NCI-H1436 treated with DMSO at 0.1 percent for 48 hours (cell line): ENCODE measurements around the gene TANGO6.
A peak's percentile ranks its signal among the peaks of the same experiment; 100 is the strongest.
"Not testable (repeated sequence)": the region's sequence is repeated elsewhere in the genome, so short reads cannot be mapped to it uniquely, and the experiment has no call there.

ENCODE experiments used
- DNase-seq: peaks from one replicate; lab custom pipeline; 2025; lab: John Stamatoyannopoulos, UW

TANGO6 gene

GRCh38 chr16:68969338-68969737, 126.0 kb downstream of the TANGO6 start:
- no peak for DNase-seq

- DNase-seq = no peak
Observed at GRCh38 chr16:68972013-68972412, 128.7 kb downstream of the TANGO6 start.

- DNase-seq = no peak
Observed at GRCh38 chr16:68972720-68973119, 129.4 kb downstream of the TANGO6 start.

GRCh38 chr16:68973611-68974120, 130.3 kb downstream of the TANGO6 start:
- DNase-seq = no peak

GRCh38 chr16:68978303-68978954, 135.1 kb downstream of the TANGO6 start:
- DNase-seq = no peak

DNA sequence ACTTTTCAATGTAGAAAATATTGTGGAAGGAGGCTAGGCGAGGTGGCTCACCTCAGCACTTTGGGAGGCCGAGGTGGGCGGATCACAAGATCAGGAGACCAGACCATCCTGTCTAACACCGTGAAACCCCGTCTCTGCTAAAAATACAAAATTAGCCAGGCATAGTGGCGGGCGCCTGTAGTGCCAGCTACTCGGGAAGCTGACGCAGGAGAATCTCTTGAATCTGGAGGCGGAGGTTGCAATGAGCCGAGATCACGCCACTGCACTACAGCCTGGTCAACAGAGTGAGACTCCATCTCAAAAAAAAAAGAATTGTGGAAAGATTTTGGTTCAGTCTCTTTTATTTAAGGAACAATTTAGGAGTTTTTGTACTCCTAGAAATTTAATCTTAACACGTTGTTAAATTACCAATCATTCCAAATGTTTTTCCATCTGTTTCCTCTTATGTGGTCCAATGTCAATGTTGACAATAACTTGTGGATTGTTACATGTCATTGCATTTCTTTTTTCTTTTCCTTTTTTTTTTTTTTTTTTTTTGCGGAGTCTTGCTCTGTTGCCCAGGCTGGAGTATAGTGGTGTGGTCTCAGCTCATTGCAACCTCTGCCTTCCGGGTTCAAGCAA, 137.5 kb downstream of the TANGO6 start:
- DNase-seq = no peak

DNA sequence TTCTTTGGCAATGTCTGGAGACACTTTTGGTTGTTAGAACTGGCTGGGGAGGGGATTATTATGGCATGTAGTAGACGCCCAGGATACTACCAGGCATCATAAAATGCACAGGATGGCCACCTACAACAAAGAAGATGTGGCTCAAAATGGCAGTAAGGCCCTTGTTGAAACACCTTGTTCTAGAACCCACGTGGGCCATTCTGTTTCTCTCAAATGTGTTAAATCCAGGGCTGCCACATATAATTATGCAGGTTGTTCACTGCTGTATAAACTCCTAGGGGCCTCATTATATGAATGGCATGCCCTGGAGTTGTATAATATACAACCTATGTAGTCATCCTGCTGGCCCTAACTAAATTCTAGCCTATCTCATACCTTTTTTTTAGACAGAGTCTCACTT, 138.6 kb downstream of the TANGO6 start:
- no peak for DNase-seq

- no peak for DNase-seq
Observed at GRCh38 chr16:68984467-68984866, 141.1 kb downstream of the TANGO6 start.

DNA sequence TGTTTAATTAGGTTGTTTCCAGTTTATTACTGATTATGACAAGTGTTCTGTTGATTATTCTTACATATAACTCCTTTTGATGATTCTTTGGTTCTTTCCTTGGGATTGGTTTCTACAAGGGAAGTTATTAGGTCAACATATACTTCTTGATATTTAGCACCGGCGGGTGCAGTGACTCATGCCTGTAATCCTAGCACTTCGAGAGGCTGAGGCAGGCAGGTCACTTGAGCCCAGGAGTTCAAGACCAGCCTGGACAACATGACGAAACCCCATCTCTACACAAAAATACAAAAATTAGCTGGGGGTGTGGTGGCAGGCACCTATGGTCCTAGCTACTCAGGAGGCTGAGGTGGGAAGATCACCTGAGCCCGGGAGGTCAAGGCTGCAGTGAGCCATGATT, 141.9 kb downstream of the TANGO6 start:
- no peak for DNase-seq

DNA sequence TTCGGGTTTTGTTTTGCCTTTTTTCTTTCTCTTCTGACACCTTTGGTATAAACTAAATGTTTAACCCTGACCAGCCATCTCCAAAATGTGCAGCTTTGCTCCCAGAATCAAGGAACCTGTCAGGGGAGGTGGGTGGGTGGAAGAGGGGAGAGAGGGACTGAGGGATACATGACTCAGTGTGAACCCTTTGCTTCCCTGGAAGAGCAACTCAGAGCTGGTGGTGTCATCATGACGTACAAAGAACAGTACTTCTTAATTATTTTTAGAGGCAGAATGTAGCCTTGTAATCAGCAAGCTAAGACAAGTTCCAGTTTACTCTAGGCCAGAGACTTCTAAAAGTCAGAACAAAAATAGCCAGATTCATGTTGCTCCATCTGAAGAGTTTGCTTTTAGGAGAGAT, 142.5 kb downstream of the TANGO6 start:
- no peak for DNase-seq

GRCh38 chr16:68987734-68988457, 144.6 kb downstream of the TANGO6 start:
- no peak for DNase-seq

GRCh38 chr16:68990172-68990845, 147.0 kb downstream of the TANGO6 start:
- DNase-seq = not testable (repeated sequence)

GRCh38 chr16:68991075-68991474, 147.7 kb downstream of the TANGO6 start:
- DNase-seq = no peak

GRCh38 chr16:68992521-68992920, 149.2 kb downstream of the TANGO6 start:
- no peak for DNase-seq

DNA sequence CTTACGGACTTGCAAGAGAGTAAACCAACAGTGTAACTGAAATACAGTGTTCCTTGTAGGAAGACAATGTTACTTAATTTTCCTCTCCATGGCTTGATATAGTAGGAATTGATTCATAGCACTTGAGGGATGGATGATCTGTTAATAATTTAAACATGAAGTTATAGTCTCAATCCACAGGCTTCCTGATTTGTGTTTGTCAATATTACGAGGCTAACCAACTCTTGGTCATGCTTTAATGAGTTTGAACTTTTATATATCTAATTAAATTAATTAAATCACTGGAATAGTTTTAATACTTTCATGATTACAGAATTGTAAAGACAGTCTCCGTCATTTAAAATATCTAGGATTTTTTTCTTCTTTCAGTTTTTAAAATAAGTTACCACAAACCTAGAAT, 150.1 kb downstream of the TANGO6 start:
- DNase-seq = no peak

- DNase-seq = no peak
Observed at GRCh38 chr16:68993885-68994284, 150.6 kb downstream of the TANGO6 start.

- DNase-seq = no peak
Observed at GRCh38 chr16:68994324-68994723, 151.0 kb downstream of the TANGO6 start.

- peak; percentile 79 for DNase-seq
Observed at GRCh38 chr16:68995011-68995504, 151.7 kb downstream of the TANGO6 start.

DNA sequence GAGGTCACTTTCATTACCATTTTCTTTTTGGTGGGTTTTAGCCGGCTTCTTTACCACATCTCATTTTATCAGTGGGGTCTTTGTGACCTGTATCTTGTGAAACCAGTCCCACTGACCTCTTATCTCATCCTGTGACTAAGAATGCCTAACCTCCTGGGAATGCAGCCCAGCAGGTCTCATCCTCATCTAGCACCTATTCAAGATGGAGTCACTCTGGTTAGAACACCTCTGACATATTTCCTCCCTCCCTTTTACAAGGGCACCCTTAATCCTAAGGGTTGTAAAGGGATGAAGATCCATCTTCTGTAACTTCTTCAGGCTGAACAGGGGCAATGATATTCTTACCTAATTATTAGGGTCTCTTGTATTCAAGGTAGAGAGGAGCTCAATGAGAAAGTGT, 154.2 kb downstream of the TANGO6 start:
- DNase-seq = no peak

DNA sequence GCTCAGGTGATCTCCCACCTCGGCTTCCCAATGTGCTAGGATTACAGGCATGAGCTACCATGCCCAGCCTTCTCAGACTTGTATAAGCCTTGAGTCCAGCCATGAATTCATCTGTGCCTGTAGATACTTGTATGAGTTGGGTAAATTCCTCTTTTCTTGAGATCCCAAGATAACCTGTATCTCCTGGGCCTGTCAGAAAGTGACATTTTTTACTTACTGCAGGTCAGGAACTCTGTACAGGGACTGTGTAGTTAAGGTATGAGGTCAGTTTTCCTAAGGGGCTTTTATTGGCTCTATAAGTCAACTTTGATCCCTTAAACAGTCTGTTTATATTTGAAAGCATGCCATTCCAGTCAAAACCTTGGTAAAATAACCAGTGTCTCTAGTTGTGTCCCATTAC, 155.8 kb downstream of the TANGO6 start:
- DNase-seq = no peak

DNA sequence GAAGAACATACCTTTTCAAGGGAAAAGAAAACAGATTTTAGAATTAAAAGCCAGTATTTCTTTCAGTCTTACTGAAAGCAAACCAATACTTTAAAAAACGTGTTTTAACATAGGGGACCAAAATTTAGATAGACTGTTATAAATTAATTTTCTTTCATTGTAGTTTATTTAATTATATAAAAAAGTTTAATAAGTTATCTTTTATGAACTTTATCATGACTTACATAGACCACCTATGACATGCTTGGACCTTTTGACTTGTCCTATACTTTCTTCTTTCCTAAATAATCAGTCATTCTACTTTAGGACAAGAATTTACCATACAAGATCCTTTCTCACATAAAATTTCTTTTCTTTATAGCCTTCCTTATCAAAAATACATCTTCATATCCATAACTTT, 160.2 kb downstream of the TANGO6 start:
- DNase-seq = no peak

GRCh38 chr16:69005641-69006355, 162.5 kb downstream of the TANGO6 start:
- DNase-seq = no peak
